GM23248 (cell line): Measurements from ENCODE around the gene BSPRY.

Experiments
- EZH2 ChIP-seq: fragments of 200-600 bp; sonication (generic); IDR thresholded peaks from 2 replicates; pipeline ENCODE4 v1.6.1; 2018; ENCODE audit warnings: antibody characterized with exemption, mild to moderate bottlenecking; ENCODE audit not compliant: insufficient read depth, poor library complexity, severe bottlenecking
- EZH2phosphoT487 ChIP-seq: fragments of 200-600 bp; sonication (generic); IDR thresholded peaks from 2 replicates; pipeline ENCODE4 v1.6.1; 2018; ENCODE audit warnings: antibody characterized with exemption, moderate library complexity, mild to moderate bottlenecking, low read depth; ENCODE audit not compliant: insufficient read depth

DNA sequence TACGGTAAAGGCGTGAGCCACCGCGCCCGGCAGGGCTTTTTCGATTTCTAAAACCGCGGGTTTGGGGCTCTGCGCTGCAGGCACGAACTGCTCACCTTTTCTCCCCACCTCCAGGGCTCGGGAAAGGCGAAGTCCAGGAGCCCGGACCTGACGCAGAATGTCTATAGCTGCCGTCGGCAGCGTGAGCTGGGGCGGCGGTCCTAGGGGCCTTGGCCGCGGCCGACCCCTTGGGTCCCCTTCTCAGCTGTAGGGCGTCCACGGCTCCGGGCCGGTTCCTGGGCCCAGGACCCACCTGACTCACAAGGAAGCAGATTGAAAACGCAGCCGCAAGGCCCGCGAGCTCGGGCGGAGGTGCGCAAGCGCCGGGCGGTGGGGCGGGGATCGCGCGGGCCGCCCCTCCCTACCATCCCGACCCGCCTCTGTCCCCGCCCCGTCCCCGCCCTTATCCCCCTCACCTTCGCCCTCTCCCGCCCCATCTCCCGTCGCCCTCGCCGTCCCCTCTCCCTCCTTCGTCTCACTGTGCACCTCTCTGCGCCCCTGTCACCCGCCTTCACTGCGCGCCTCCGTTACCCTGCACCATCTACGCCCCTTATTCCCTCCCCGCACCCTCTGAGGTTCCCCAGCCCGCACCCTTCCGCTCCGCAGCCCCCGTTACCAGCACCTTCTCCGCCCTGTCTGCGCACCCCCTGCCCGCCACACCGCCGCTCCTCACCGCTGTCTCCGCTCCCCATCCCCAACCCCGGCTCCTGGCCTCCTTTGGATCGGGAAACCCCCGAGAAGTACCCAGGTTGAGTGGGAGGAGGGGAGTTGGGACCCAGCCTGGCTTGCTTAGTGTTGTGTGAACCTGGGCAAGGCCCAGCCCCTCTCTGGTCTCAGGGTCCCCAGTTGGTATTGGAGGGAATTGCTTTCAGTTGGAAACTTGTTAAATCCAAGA lies 27.6 kb downstream of the BSPRY start, which contains the start of gene HDHD3:
- TF ChIP-seq EZH2phosphoT487 (no peak), EZH2 (no peak)
